ENCODE data around the gene BRDT. TPM values are rescaled to one million over a fixed set of nuclear protein-coding genes. Genes with fewer than 3 reads are reported as not detected.

Gene BRDT
- total and polyA plus RNA-seq, 2 of the 13 experiments (the other 11 are each of a cell fraction or from before 2014, with no cell fraction given), result not detected

DNA sequence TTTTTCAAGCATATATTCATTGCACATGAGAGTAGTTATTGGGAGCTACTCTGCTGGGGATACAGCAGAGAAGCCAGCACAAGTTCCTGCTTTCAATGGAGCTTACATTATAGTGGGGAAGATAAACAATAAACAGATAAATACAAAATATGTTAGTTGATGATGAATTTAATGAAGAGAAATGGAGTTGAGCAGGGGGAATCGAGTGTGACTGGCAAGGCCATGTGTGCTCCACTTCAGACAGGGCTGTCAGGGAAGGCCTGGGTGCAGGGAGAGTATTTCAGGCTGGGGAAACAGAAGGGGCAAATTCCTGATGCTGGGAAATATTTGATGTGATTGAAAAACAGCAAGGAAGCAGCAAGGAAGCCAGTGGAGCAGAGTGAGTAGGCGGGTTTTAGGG, 21.2 kb upstream of the BRDT start:
- no peak for DNase-seq (ENCODE audit: low spot score)
- H2AFZ ChIP-seq (ENCODE audit: low read length), result no peak overlapping the region

More for the DNA sequence above, 21.2 kb upstream of the BRDT start:
- no peak overlapping the region for H3K27ac ChIP-seq (ENCODE audit: extremely low read length, insufficient read depth, low read length)
- no peak overlapping the region for H3K4me3 ChIP-seq (replicated peaks in 1 of 3; ENCODE audit: insufficient read depth in 1 of 3, low read depth in 2 of 3, low read length in 3 of 3)
- intact Hi-C loops (cut with micrococcal nuclease; ENCODE audit: unreplicated experiment) (loop anchor here (5.0 to 10.0 kb wide), 3 partner anchors 191 to 373 kb away; partner anchors contain the start of genes GLMN and RPAP2), in situ Hi-C loops (cut with HindIII; ENCODE audit: extremely low pct_ligation_motif_present, low pct_unique_long_range_greater_than_20kb) (loop anchor here (5.0 to 10.0 kb wide), 2 partner anchors 313 to 416 kb away; no protein-coding TSS in a partner anchor)
- ChIA-PET CTCF (ENCODE audit: low intra/inter-chr PET ratio, low total read pairs) (interaction anchor here (1.4 to 2.3 kb wide), 2 partner anchors 415 to 417 kb away, joined by 6 to 15 read pairs; no protein-coding TSS in a partner anchor), POLR2A (no interaction called here)
- peaks cover 21% of the 10 kb centered on the region for H3K4me1 ChIP-seq (ENCODE audit: insufficient read depth, low read length)
- H3K9ac ChIP-seq (ENCODE audit: insufficient read depth, low read depth, low read length), result no peak overlapping the region
- FAIRE-seq (no peak), ATAC-seq (no peak)
- 89% methylated on average over 2 of the region's 2 CpGs for WGBS (ENCODE audit: low lambda C conversion rate)
- no peaks in the 10 kb centered on the region for H3K36me3 ChIP-seq (replicated peaks in 1 of 2; ENCODE audit: control insufficient read depth in 1 of 2, insufficient read depth in 2 of 2, low read length in 2 of 2)
- H3K4me2 ChIP-seq (ENCODE audit: low read depth, low read length), result no peak overlapping the region
- no peaks in the 10 kb centered on the region for H3K27me3 ChIP-seq (ENCODE audit: control insufficient read depth in 1 of 2, insufficient read depth in 2 of 2, low read length in 2 of 2)
- H3K79me2 ChIP-seq (ENCODE audit: insufficient read depth, low read length), result no peaks in the 10 kb centered on the region
- H3K9me3 ChIP-seq (ENCODE audit: low read length), result no peaks in the 10 kb centered on the region
- TF ChIP-seq ZFP36 (IDR thresholded peaks at IDR 0.05; ENCODE audit: borderline replicate concordance, low read depth, low read length, partially characterized antibody) (no peak), HIVEP1 (CRISPR knock-in tag; IDR thresholded peaks at IDR 0.05) (no peak), TGIF2 (CRISPR knock-in tag; IDR thresholded peaks at IDR 0.05) (no peak)
- TF ChIP-seq, protein P1, sequence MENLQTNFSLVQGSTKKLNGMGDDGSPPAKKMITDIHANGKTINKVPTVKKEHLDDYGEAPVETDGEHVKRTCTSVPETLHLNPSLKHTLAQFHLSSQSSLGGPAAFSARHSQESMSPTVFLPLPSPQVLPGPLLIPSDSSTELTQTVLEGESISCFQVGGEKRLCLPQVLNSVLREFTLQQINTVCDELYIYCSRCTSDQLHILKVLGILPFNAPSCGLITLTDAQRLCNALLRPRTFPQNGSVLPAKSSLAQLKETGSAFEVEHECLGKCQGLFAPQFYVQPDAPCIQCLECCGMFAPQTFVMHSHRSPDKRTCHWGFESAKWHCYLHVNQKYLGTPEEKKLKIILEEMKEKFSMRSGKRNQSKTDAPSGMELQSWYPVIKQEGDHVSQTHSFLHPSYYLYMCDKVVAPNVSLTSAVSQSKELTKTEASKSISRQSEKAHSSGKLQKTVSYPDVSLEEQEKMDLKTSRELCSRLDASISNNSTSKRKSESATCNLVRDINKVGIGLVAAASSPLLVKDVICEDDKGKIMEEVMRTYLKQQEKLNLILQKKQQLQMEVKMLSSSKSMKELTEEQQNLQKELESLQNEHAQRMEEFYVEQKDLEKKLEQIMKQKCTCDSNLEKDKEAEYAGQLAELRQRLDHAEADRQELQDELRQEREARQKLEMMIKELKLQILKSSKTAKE (CRISPR knock-in tag; IDR thresholded peaks at IDR 0.05; ENCODE audit: borderline replicate concordance), result no peak
- TF ChIP-seq, protein P2, sequence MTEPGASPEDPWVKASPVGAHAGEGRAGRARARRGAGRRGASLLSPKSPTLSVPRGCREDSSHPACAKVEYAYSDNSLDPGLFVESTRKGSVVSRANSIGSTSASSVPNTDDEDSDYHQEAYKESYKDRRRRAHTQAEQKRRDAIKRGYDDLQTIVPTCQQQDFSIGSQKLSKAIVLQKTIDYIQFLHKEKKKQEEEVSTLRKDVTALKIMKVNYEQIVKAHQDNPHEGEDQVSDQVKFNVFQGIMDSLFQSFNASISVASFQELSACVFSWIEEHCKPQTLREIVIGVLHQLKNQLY (CRISPR knock-in tag; IDR thresholded peaks at IDR 0.05), result no peak
- TF ChIP-seq, protein P3, sequence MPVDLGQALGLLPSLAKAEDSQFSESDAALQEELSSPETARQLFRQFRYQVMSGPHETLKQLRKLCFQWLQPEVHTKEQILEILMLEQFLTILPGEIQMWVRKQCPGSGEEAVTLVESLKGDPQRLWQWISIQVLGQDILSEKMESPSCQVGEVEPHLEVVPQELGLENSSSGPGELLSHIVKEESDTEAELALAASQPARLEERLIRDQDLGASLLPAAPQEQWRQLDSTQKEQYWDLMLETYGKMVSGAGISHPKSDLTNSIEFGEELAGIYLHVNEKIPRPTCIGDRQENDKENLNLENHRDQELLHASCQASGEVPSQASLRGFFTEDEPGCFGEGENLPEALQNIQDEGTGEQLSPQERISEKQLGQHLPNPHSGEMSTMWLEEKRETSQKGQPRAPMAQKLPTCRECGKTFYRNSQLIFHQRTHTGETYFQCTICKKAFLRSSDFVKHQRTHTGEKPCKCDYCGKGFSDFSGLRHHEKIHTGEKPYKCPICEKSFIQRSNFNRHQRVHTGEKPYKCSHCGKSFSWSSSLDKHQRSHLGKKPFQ (CRISPR knock-in tag; IDR thresholded peaks at IDR 0.05; ENCODE audit: insufficient replicate concordance), result no peak
- no TSS peak for BruUV-seq (replicated peaks)
- no peaks in the 10 kb centered on the region for H4K20me1 ChIP-seq (ENCODE audit: insufficient read depth, low read length)

All from HepG2 (cell line).